ENCODE data around the gene TPX2. TPM values are rescaled to one million over a fixed set of nuclear protein-coding genes. Genes with fewer than 3 reads are reported as not detected.

The TPX2 gene
- total and polyA plus RNA-seq, 2 donors (not counting 3 experiments of a cell fraction or from before 2014, with no cell fraction given) = 24.8 to 114 TPM

GRCh38 chr20:31713312-31714273 lies 25.5 kb upstream of the TPX2 start:
- Histone ChIP-seq H2AFZ (ENCODE audit: low read depth, low read length) (no peak overlapping the region), H3K4me2 (ENCODE audit: insufficient read depth, low read length) (peak overlapping the region; percentile 69)
- dilution Hi-C loops (cut with MboI; ENCODE audit: extremely low pct_ligation_motif_present, low sequenced_read_pairs) = no loop called here

More at GRCh38 chr20:31713312-31714273, 25.5 kb upstream of the TPX2 start:
- Histone ChIP-seq H3K79me2 (ENCODE audit: control insufficient read depth, insufficient read depth, low read length) (peaks cover 79% of the 10 kb centered on the region), H3K27me3 (ENCODE audit: control insufficient read depth in 2 of 2, insufficient read depth in 2 of 2, low read length in 2 of 2) (no peaks in the 10 kb centered on the region), H3K9me3 (replicated peaks; ENCODE audit: control insufficient read depth, insufficient read depth, low read length) (no peaks in the 10 kb centered on the region), H3K27ac (ENCODE audit: insufficient read depth, low read depth, low read length) (peak overlapping the region; percentile 97), H3K9me1 (replicated peaks; ENCODE audit: control insufficient read depth, extremely low read depth, insufficient read depth, low read length) (no peaks in the 10 kb centered on the region), H4K20me1 (replicated peaks; ENCODE audit: control insufficient read depth, extremely low read depth, insufficient read depth, low read length) (no peaks in the 10 kb centered on the region), H3K36me3 (ENCODE audit: control insufficient read depth in 2 of 2, extremely low read depth in 1 of 2, insufficient read depth in 2 of 2, low read length in 2 of 2) (peaks cover 10% of the 10 kb centered on the region in 2 experiments), H3K4me1 (ENCODE audit: control insufficient read depth, extremely low read depth, insufficient read depth, low read length) (peaks cover 60% of the 10 kb centered on the region), H3K9ac (replicated peaks; ENCODE audit: extremely low read depth, insufficient read depth, low read length) (peak overlapping the region; percentile 89), H3K4me3 (replicated peaks in 1 of 3; ENCODE audit: insufficient read depth in 1 of 3, low read depth in 1 of 3, low read length in 3 of 3) (peak overlapping the region in 1 of 3 experiments; percentile 26)
- TF ChIP-seq, protein P1, sequence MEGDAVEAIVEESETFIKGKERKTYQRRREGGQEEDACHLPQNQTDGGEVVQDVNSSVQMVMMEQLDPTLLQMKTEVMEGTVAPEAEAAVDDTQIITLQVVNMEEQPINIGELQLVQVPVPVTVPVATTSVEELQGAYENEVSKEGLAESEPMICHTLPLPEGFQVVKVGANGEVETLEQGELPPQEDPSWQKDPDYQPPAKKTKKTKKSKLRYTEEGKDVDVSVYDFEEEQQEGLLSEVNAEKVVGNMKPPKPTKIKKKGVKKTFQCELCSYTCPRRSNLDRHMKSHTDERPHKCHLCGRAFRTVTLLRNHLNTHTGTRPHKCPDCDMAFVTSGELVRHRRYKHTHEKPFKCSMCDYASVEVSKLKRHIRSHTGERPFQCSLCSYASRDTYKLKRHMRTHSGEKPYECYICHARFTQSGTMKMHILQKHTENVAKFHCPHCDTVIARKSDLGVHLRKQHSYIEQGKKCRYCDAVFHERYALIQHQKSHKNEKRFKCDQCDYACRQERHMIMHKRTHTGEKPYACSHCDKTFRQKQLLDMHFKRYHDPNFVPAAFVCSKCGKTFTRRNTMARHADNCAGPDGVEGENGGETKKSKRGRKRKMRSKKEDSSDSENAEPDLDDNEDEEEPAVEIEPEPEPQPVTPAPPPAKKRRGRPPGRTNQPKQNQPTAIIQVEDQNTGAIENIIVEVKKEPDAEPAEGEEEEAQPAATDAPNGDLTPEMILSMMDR (IDR thresholded peaks at IDR 0.05; ENCODE audit: extremely low read depth in 1 of 2, insufficient read depth in 1 of 2, low read depth in 1 of 2, low read length in 2 of 2) = no peak
- TF ChIP-seq FOS (IDR thresholded peaks at IDR 0.05; ENCODE audit: borderline replicate concordance, insufficient read depth, low read length) = peak; percentile 80
- peak; percentile 52 for TF ChIP-seq POLR2A (IDR thresholded peaks at IDR 0.05; ENCODE audit: low read depth, low read length)
- peak; percentile 70 for TF ChIP-seq POLR2AphosphoS5 (IDR thresholded peaks at IDR 0.05; ENCODE audit: insufficient read depth, low read depth, low read length)
- peak; percentile 94 for TF ChIP-seq JUN (IDR thresholded peaks at IDR 0.05; ENCODE audit: borderline replicate concordance, insufficient read depth, insufficient read length, low read depth)
- CTCF ChIA-PET = interaction anchor here (0.7 to 5.4 kb wide), 12 partner anchors 9 to 156 kb away, joined by 3 to 48 read pairs (median 6); partner anchors contain the start of gene BCL2L1
- BruUV-seq (replicated peaks) = TSS peak; percentile 73
- POLR2A ChIA-PET = interaction anchor here (1.3 to 3.4 kb wide), 5 partner anchors 9 to 39 kb away, joined by 4 to 22 read pairs (median 5); partner anchors contain the start of gene BCL2L1
- DNase-seq (ENCODE audit: low read depth, low spot score) (peak; percentile 78), FAIRE-seq (peak; percentile 100)
- intact Hi-C loops (cut with micrococcal nuclease) = loop anchor here (1.0 to 2.0 kb wide), 3 partner anchors 9 to 109 kb away; partner anchors contain the start of genes BCL2L1 and ID1

All from endothelial cell of umbilical vein (primary cell).